ENCODE measurements around the gene RALB.

Gene RALB

DNA sequence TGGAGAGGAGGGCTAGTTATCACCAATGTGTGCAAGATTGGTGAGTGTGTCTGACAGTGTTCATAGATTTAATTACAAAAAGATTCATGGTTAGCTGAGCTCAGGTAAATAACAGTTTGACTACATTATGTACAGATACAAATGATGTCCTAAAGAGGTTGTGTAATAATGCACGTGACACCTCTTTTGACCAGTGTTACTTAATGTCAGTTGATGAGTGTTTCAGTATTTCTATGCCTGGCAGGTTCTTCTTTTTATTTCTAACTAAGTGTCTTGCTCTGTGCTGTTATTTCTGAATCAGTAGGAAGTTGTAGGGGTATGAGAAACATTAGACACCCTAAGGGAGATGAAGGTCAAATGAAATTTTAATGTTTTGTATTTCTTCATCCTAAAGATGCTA, 85.4 kb downstream of the RALB start:
- no peak for DNase-seq (ENCODE audit: low spot score)
- no peak for FAIRE-seq

DNA sequence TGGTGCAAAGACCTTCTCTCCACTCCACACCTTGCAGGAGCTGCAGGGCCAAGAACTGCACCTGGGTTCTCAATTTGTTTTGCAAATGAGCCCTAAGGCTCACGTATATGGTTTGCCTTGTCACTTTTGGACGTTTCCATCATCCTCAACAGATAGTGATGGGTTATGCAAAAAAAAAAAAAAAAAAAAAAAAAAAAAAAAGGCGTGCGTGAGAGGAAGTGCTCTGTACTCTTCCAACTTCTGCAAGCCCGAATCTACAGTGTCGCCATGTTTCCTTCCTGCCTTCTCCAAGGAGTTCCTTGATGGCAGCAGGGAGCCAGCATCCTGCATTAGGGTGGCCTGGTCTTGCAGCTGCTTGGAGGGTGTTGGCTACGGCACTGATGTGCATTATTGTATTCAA, 89.3 kb downstream of the RALB start:
- FAIRE-seq: no peak
- no peak for DNase-seq (ENCODE audit: low spot score)

DNA sequence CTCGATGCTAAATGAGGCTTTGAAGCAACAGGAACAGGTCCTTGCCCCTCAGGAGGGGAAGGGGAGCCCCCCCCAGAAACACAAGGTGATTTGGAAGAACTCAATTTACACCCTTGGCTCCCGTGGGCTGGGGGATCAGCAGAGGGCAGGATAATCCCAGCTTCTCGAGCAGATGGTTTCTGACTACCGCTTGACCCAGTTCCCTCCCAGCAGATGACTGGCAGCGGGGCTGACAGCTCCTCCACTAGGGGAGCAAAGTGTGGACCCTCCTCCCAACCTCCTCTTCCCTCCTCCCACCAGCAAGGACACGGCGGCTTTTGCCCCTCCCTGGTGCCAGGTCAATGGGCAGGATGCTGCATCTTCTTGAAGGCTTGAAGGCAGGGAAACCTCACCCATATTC, 89.8 kb downstream of the RALB start:
- DNase-seq (ENCODE audit: low spot score) (no peak), FAIRE-seq (no peak)

DNA sequence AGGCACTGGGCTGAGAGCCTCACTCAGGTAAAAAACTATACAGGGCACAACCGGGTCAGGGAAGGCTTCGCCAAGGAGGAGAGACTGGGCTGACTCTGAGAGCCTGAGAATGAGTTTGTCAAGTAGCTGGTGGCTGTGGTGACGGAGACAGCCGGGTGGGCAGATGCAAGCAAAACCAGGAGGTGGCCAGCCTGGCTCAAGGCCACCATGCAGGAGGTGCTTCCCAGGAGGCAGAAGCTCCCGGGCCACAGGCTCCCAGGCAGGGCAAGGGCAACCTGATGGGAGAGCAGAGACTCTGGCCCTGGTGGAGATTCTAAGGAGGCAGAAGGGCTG, 90.4 kb downstream of the RALB start:
- FAIRE-seq: no peak
- peak; percentile 6 for DNase-seq (ENCODE audit: low spot score)

DNA sequence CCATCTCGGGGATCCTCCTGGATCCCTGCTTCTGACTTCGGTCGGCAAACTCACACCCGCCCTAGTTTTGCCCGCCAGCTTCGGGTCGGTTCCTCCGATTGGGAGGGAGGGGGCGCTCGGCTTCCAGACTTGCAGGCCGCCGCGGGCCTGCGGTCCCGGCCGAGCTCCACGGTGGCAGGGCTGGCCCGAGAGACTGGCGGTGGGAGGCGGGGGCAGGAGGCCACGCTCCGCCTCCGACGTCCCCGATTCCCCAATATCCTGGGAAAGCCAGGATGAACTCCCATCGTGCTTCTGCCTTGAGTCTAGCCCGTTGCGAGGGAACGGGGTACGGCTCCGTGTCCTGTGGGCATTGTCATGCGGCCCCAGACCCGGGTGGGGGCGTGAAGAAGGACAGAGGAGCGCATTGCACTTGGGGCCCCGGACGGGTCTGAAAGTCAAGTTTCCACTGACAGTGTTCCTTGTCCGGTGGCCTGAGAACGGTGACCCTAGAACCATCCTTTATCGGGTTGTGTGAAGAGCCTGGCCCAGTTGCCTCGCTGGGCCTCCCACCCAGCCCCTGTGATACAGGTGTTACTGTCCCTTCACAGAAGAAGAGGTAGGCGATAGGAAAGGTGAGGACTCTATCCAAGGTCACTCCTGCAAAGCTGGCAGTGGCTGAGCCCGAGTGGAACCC, 90.9 kb downstream of the RALB start:
- FAIRE-seq (no peak), DNase-seq (ENCODE audit: low spot score) (peak; percentile 66)
